Measurements from ENCODE around the gene ZDHHC7. TPM values are rescaled to one million over a fixed set of nuclear protein-coding genes. Genes with fewer than 3 reads are reported as not detected.

The ZDHHC7 gene
- total and polyA plus RNA-seq, 2 of the 8 experiments (the other 6 are each of a cell fraction or from before 2014, with no cell fraction given), result 40.5 to 56.3 TPM

- Histone ChIP-seq H3K4me1 (replicated peaks in 1 of 4; ENCODE audit: control insufficient read depth in 3 of 4, insufficient read depth in 4 of 4, low read length in 3 of 4) (no peaks in the 10 kb centered on the region), H2BK120ac (replicated peaks; ENCODE audit: low read depth, low read length) (no peak overlapping the region), H2BK12ac (ENCODE audit: low read depth, low read length) (peak overlapping the region; percentile 60; the same call in 1 of the 2 replicates), H4K20me1 (replicated peaks in 1 of 2; ENCODE audit: control insufficient read depth in 1 of 2, insufficient read depth in 2 of 2, low read length in 2 of 2) (no peaks in the 10 kb centered on the region), H2AK5ac (ENCODE audit: low read depth, low read length) (peak overlapping the region; percentile 24; the same call in 1 of the 2 replicates), H3K23me2 (ENCODE audit: low read depth, low read length) (peaks cover 9% of the 10 kb centered on the region), H4K91ac (replicated peaks; ENCODE audit: insufficient read length, low read length) (no peak overlapping the region), H3K23ac (ENCODE audit: insufficient read length) (no peak overlapping the region), H3K27me3 (replicated peaks in 1 of 4; ENCODE audit: control insufficient read depth in 3 of 4, extremely low read depth in 1 of 4, insufficient read depth in 3 of 4, low read length in 3 of 4) (peaks cover 0 to 2% (median 0%) of the 10 kb centered on the region in 4 experiments; a peak in 1 of 7 replicates), H3K18ac (ENCODE audit: extremely low read depth, low read length) (no peak overlapping the region), H3K9me3 (ENCODE audit: insufficient read depth in 2 of 2, low read depth in 1 of 2, low read length in 1 of 2) (no peaks in the 10 kb centered on the region; a peak in 1 of 4 replicates), H4K8ac (ENCODE audit: extremely low read depth, insufficient read depth, low read length) (no peak overlapping the region), H2BK5ac (ENCODE audit: low read depth, low read length) (0 out of 2 replicates have a peak overlapping the region, but pooled peaks have one; percentile 24), H2AFZ (ENCODE audit: low read length) (no peak overlapping the region), H3K14ac (ENCODE audit: insufficient read length) (no peak overlapping the region), H2BK20ac (ENCODE audit: low read length) (0 out of 2 replicates have a peak overlapping the region, but pooled peaks have one; percentile 43), H3K4ac (replicated peaks; ENCODE audit: insufficient read length, low read depth, low read length) (no peak overlapping the region), H4K5ac (ENCODE audit: insufficient read length, low read depth, low read length) (no peak overlapping the region), H3K4me2 (ENCODE audit: insufficient read depth in 1 of 2, low read depth in 2 of 2, low read length in 2 of 2) (no peak overlapping the region), H3K9ac (replicated peaks in 1 of 4; ENCODE audit: extremely low read depth in 1 of 4, low read depth in 3 of 4, low read length in 3 of 4) (no peak overlapping the region; a peak in 1 of 7 replicates), H3K79me1 (ENCODE audit: low read depth, low read length) (no peaks in the 10 kb centered on the region), H2BK15ac (ENCODE audit: low read length) (peak overlapping the region; percentile 95; the same call in 1 of the 2 replicates), H3K4me3 (ENCODE audit: extremely low read depth in 1 of 4, insufficient read depth in 2 of 4, low read depth in 3 of 4, low read length in 4 of 4) (no peak overlapping the region), H3K56ac (replicated peaks; ENCODE audit: insufficient read length, low read depth, low read length) (peak overlapping the region; percentile 48), H3K36me3 (ENCODE audit: control insufficient read depth in 2 of 4, insufficient read depth in 4 of 4, low read length in 3 of 4) (no peaks in the 10 kb centered on the region), H3K79me2 (ENCODE audit: control insufficient read depth in 1 of 2, insufficient read depth in 2 of 2, low read length in 2 of 2) (no peaks in the 10 kb centered on the region), H3K27ac (ENCODE audit: low read depth, low read length) (no peak overlapping the region)
- ChIA-PET POLR2A (ENCODE audit: partially characterized antibody) (no interaction called here), CTCF (ENCODE audit: partially characterized antibody) (interaction anchor here (0.7 to 7.9 kb wide), 7 partner anchors 8 to 195 kb away, joined by 4 to 169 read pairs (median 38); no protein-coding TSS in a partner anchor)
- TF ChIP-seq SUZ12 (IDR thresholded peaks at IDR 0.05; ENCODE audit: low read length), result no peak
- no peak for TF ChIP-seq JUN (IDR thresholded peaks at IDR 0.05; ENCODE audit: low read depth, low read length)
- no peak for TF ChIP-seq BRCA1 (IDR thresholded peaks at IDR 0.05; ENCODE audit: low read depth, low read length)
- TF ChIP-seq NRF1 (IDR thresholded peaks at IDR 0.05; ENCODE audit: low read depth, low read length), result no peak
- no peak for TF ChIP-seq NANOG (IDR thresholded peaks at IDR 0.05; ENCODE audit: insufficient read depth, low read depth, low read length, poor library complexity, severe bottlenecking)
- TF ChIP-seq TAF1 (IDR thresholded peaks at IDR 0.05; ENCODE audit: low read depth, low read length), result no peak
- TF ChIP-seq HDAC2 (IDR thresholded peaks at IDR 0.05; ENCODE audit: borderline replicate concordance in 1 of 2, low read depth in 2 of 2, low read length in 2 of 2), result no peak
- WGBS, 2 experiments (ENCODE audit: extremely low coverage in 1 of 2, insufficient coverage in 1 of 2, insufficient read length in 1 of 2, insufficient replicate concordance in 2 of 2, low coverage in 1 of 2, low lambda C conversion rate in 2 of 2, missing lambda C conversion rate in 1 of 2), result 75% methylated on average over 10 of the region's 10 CpGs; no CpG with 5 or more reads in 1 of the 2 experiments
- FAIRE-seq (no peak), DNase-seq (ENCODE audit: low read depth in 1 of 2, low spot score in 2 of 2) (no peak)
Observed at GRCh38 chr16:84948851-84949610, 62.3 kb downstream of the ZDHHC7 start.

Measured in H1 (cell line).